HepG2 (cell line): ENCODE results near the gene GPS1. TPM values are rescaled to one million over a fixed set of nuclear protein-coding genes. Genes with fewer than 3 reads are reported as not detected.
A peak's percentile ranks its signal among the peaks of the same experiment; 100 is the strongest.

Source experiments
- HBP1 ChIP-seq: IDR thresholded peaks from 2 replicates; pipeline ENCODE4 v1.6.1; 2016; ENCODE audit warnings: low read depth, control low read depth
- HDAC1 ChIP-seq: sonication (generic); formaldehyde crosslinking; IDR thresholded peaks from 2 replicates; pipeline ENCODE4 v1.5.1; 2020; ENCODE audit warnings: mild to moderate bottlenecking, missing genetic modification reagents
- HNF4A ChIP-seq: sonication (generic); formaldehyde crosslinking; IDR thresholded peaks from 2 replicates; pipeline ENCODE4 v1.4.0; 2020; ENCODE audit warnings: missing genetic modification reagents
- PAWR ChIP-seq: sonication (generic); formaldehyde crosslinking; IDR thresholded peaks from 2 replicates; pipeline ENCODE4 v1.4.0; 2020; ENCODE audit warnings: missing genetic modification reagents, mild to moderate bottlenecking, borderline replicate concordance
- RBM39 ChIP-seq: fragments of 200-400 bp; formaldehyde crosslinking; IDR thresholded peaks from one replicate; pipeline ENCODE4 v1.6.1; 2018; ENCODE audit warnings: antibody characterized with exemption, mild to moderate bottlenecking, low read depth, low read length; ENCODE audit not compliant: poor library complexity, severe bottlenecking
- REPIN1 ChIP-seq: sonication (generic); formaldehyde crosslinking; IDR thresholded peaks from 2 replicates; pipeline ENCODE4 v1.8.0; 2022; ENCODE audit warnings: missing genetic modification reagents, low read depth, mild to moderate bottlenecking, borderline replicate concordance
- SMARCC2 ChIP-seq: fragments of 450-650 bp; IDR thresholded peaks from 2 replicates; pipeline ENCODE4 v1.6.1; 2017; ENCODE audit warnings: antibody characterized with exemption, mild to moderate bottlenecking
- USF2 ChIP-seq, 2 experiments: sonication (generic) in 1 of 2; formaldehyde crosslinking in 1 of 2; IDR thresholded peaks; 2 replicates each; pipeline versions ENCODE4 v1.5.1 to v1.6.1; 2011 to 2020; ENCODE audit warnings: borderline replicate concordance in 1 of 2, low read depth in 1 of 2, low read length in 1 of 2, mild to moderate bottlenecking in 1 of 2, missing genetic modification reagents in 1 of 2, moderate library complexity in 1 of 2
- ZNF468 ChIP-seq: sonication (generic); formaldehyde crosslinking; IDR thresholded peaks from 2 replicates; pipeline ENCODE4 v1.8.0; 2022; ENCODE audit warnings: mild to moderate bottlenecking, moderate library complexity, missing genetic modification reagents
- ZNF550 ChIP-seq: sonication (generic); formaldehyde crosslinking; IDR thresholded peaks from 2 replicates; pipeline ENCODE4 v1.4.0; 2020; ENCODE audit warnings: mild to moderate bottlenecking, missing genetic modification reagents, borderline replicate concordance
- ZNF879 ChIP-seq: sonication (generic); formaldehyde crosslinking; IDR thresholded peaks from 2 replicates; pipeline ENCODE4 v1.8.1; 2023; ENCODE audit warnings: missing genetic modification reagents
- polyA plus RNA-seq, 8 experiments: library from polyadenylated mRNA; depleted of rRNA in 3 of 8; stranded (reverse) in 7 of 8; unstranded in 1 of 8; fragments of >200 nt; fragmentation: Illumina TruSeq in 4 of 8; extraction: Trizol in 4 of 8; gene quantifications; 2 replicates each; pipeline versions ENCODE4 v1.2.1 to v1.2.3, GENCODE V29; 2011 to 2016; ENCODE audit warnings: low read depth in 4 of 8, missing spikeins in 1 of 8, mixed read lengths in 1 of 8; ENCODE audit not compliant: insufficient read depth in 1 of 8
- total RNA-seq, 5 experiments: library from RNA; depleted of rRNA; stranded (reverse); fragments of >200 nt; fragmentation: Illumina TruSeq; extraction: Trizol; gene quantifications; 2 replicates each; pipeline ENCODE4 v1.2.3, GENCODE V29; 2016; ENCODE audit warnings: low read depth in 1 of 5
- TF ChIP-seq, protein P1 (sequence below): sonication (generic); formaldehyde crosslinking; IDR thresholded peaks from 2 replicates; pipeline ENCODE4 v1.4.0; 2020; ENCODE audit warnings: mild to moderate bottlenecking, missing genetic modification reagents
- TF ChIP-seq, protein P2 (sequence below): sonication (generic); formaldehyde crosslinking; conservative IDR thresholded peaks from 2 replicates; pipeline ENCODE4 v1.8.0; 2022; ENCODE audit warnings: low read depth, missing genetic modification reagents
- TF ChIP-seq, protein P3 (sequence below), 2 experiments: sonication (generic) in 1 of 2; formaldehyde crosslinking in 1 of 2; IDR thresholded peaks; 2 replicates each; pipeline versions ENCODE4 v1.4.0 to v1.6.1; 2016 to 2020; ENCODE audit warnings: borderline replicate concordance in 1 of 2, low read depth in 1 of 2, mild to moderate bottlenecking in 1 of 2, missing genetic modification reagents in 1 of 2

Gene GPS1
- total and polyA plus RNA-seq, 2 of the 13 experiments (the other 11 are each of a cell fraction or from before 2014, with no cell fraction given): 124 to 128 TPM

DNA sequence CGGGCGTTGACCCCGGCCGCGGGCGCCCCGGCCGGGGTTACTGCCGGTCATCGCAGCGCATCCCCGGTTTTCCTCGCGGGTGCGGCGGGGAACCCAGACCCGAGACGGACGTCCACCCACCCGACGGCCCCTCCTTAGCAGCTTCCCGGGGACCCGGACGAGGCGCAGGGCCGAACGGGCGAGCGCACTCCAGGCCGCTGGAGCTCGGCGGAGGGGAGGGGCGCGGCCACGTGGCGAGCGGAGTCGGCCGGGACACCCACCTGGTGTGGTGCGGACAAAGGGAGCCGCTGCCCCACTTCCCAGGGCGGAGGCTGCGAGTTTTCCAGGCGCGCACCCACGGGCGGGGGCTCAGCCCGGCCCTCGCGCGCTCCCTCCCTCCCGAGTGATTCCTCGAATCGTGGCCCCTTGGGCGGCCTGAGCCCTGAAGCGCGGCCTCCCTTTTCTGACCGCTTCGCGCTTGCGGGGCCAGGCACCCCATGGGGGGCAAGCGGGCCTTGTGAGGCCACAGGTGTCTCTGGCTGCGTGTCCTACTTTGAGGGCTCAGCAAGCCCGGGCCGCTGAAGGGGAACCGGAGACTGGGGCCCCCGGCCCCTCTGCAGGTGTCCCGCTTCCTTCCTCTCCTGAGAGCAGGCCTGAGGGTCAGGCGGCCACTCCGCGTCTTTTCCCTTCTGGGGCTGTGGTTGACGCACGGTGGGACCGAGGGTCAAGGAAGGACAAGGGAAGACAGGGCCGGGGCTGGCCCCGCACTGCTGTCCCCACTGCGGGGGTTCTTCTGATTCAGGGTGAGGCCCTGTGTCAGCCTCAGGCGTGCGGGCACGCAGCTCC lies 47.5 kb downstream of the GPS1 start (continued):
- TF ChIP-seq, protein P1, sequence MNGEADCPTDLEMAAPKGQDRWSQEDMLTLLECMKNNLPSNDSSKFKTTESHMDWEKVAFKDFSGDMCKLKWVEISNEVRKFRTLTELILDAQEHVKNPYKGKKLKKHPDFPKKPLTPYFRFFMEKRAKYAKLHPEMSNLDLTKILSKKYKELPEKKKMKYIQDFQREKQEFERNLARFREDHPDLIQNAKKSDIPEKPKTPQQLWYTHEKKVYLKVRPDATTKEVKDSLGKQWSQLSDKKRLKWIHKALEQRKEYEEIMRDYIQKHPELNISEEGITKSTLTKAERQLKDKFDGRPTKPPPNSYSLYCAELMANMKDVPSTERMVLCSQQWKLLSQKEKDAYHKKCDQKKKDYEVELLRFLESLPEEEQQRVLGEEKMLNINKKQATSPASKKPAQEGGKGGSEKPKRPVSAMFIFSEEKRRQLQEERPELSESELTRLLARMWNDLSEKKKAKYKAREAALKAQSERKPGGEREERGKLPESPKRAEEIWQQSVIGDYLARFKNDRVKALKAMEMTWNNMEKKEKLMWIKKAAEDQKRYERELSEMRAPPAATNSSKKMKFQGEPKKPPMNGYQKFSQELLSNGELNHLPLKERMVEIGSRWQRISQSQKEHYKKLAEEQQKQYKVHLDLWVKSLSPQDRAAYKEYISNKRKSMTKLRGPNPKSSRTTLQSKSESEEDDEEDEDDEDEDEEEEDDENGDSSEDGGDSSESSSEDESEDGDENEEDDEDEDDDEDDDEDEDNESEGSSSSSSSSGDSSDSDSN (CRISPR knock-in tag): no peak
- TF ChIP-seq ZNF879 (CRISPR knock-in tag): no peak
- no peak for TF ChIP-seq PAWR (CRISPR knock-in tag)
- no peak for TF ChIP-seq SMARCC2
- TF ChIP-seq REPIN1: peak; percentile 18
- no peak for TF ChIP-seq ZNF550 (CRISPR knock-in tag)
- no peak for TF ChIP-seq ZNF468
- TF ChIP-seq HDAC1 (CRISPR knock-in tag): peak; percentile 75
- TF ChIP-seq, protein P2, sequence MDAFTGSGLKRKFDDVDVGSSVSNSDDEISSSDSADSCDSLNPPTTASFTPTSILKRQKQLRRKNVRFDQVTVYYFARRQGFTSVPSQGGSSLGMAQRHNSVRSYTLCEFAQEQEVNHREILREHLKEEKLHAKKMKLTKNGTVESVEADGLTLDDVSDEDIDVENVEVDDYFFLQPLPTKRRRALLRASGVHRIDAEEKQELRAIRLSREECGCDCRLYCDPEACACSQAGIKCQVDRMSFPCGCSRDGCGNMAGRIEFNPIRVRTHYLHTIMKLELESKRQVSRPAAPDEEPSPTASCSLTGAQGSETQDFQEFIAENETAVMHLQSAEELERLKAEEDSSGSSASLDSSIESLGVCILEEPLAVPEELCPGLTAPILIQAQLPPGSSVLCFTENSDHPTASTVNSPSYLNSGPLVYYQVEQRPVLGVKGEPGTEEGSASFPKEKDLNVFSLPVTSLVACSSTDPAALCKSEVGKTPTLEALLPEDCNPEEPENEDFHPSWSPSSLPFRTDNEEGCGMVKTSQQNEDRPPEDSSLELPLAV (CRISPR knock-in tag): no peak; the same call in 1 of the 2 replicates
- TF ChIP-seq HNF4A: 0 out of 2 replicates have a peak, but pooled peaks have one; percentile 2
- no peak for TF ChIP-seq USF2 (IDR thresholded peaks at IDR 0.05; ENCODE audit: low read depth, low read length)
- TF ChIP-seq USF2 (CRISPR knock-in tag; IDR thresholded peaks at IDR 0.05; ENCODE audit: borderline replicate concordance): no peak
- TF ChIP-seq, protein P3, sequence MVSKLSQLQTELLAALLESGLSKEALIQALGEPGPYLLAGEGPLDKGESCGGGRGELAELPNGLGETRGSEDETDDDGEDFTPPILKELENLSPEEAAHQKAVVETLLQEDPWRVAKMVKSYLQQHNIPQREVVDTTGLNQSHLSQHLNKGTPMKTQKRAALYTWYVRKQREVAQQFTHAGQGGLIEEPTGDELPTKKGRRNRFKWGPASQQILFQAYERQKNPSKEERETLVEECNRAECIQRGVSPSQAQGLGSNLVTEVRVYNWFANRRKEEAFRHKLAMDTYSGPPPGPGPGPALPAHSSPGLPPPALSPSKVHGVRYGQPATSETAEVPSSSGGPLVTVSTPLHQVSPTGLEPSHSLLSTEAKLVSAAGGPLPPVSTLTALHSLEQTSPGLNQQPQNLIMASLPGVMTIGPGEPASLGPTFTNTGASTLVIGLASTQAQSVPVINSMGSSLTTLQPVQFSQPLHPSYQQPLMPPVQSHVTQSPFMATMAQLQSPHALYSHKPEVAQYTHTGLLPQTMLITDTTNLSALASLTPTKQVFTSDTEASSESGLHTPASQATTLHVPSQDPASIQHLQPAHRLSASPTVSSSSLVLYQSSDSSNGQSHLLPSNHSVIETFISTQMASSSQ (IDR thresholded peaks at IDR 0.05; ENCODE audit: low read depth): no peak
- TF ChIP-seq, protein P3 (CRISPR knock-in tag; IDR thresholded peaks at IDR 0.05; ENCODE audit: borderline replicate concordance): no peak
- TF ChIP-seq HBP1 (CRISPR knock-in tag): 0 out of 2 replicates have a peak, but pooled peaks have one; percentile 8
- TF ChIP-seq RBM39: no peak
